WTC11 (cell line): ENCODE data around the gene TMEM88.

Experiments
- CTCF ChIP-seq: fragments of 200-600 bp; IDR thresholded peaks from 2 replicates; pipeline ENCODE4 v1.8.0; 2022; ENCODE audit warnings: antibody characterized with exemption
- JUN ChIP-seq: sonication (generic); formaldehyde crosslinking; IDR thresholded peaks from 2 replicates; pipeline ENCODE4 v1.8.0; 2023; ENCODE audit warnings: mild to moderate bottlenecking, missing genetic modification reagents
- SP1 ChIP-seq: sonication (generic); formaldehyde crosslinking; conservative IDR thresholded peaks from 2 replicates; pipeline ENCODE4 v1.8.1; 2022; ENCODE audit warnings: missing genetic modification reagents
- TCF7 ChIP-seq: sonication (generic); formaldehyde crosslinking; IDR thresholded peaks from 2 replicates; pipeline ENCODE4 v1.8.0; 2022; ENCODE audit warnings: mild to moderate bottlenecking, low read depth, missing genetic modification reagents, moderate library complexity
- TEAD4 ChIP-seq: sonication (generic); formaldehyde crosslinking; IDR thresholded peaks from 2 replicates; pipeline ENCODE4 v1.8.0; 2022; ENCODE audit warnings: mild to moderate bottlenecking, missing genetic modification reagents
- ZNF138 ChIP-seq: sonication (generic); formaldehyde crosslinking; conservative IDR thresholded peaks from 2 replicates; pipeline ENCODE4 v1.8.1; 2022; ENCODE audit warnings: mild to moderate bottlenecking, moderate library complexity, missing genetic modification reagents
- TF ChIP-seq, protein P1 (sequence below): sonication (generic); formaldehyde crosslinking; IDR thresholded peaks from 2 replicates; pipeline ENCODE4 v1.8.0; 2023; ENCODE audit warnings: missing genetic modification reagents

DNA sequence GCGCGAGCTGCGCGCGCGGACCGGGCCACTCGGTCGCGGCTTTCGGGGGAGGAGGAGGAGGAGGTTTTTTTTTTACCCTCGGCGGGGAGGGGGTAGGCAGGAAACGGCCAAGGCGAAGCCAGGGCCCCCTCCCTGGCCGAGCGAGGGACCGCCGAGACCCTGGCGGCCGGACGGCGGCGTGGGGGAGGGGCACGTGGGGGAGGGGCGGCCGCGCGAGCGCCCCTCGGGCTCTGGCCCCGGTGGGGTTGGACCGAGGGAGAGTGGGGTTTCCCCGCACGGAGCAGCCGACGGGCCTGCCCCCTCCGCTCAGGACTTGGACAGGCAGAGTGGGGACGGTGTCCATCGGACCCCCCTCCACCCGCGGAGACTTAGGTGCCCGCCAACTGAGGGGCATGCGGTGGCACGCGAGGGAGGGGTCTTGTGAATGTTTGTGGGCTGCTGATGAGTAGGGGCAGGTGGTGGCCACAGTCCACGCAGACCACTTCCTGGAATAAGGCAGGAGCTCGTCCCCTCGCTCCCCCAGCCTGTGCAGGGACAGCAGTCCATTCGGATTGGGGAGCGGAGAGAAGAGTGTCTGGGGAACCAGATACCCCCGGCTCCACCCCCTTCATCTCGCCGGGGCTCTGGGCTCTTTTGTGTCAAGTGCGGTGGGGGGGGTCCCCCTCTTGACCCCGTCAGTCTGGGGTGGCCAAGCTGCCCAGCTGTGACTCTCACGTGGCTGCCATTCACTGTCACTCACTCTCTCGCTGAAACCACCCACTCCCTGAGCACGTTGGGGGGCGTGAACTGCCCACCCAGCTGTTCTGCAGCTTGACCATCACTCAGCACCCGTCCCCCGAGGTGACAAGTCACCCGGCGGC lies 30.7 kb downstream of the TMEM88 start:
- no peak for TF ChIP-seq CTCF
- TF ChIP-seq ZNF138 (CRISPR knock-in tag) = no peak
- TF ChIP-seq, protein P1, sequence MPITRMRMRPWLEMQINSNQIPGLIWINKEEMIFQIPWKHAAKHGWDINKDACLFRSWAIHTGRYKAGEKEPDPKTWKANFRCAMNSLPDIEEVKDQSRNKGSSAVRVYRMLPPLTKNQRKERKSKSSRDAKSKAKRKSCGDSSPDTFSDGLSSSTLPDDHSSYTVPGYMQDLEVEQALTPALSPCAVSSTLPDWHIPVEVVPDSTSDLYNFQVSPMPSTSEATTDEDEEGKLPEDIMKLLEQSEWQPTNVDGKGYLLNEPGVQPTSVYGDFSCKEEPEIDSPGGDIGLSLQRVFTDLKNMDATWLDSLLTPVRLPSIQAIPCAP = no peak
- no peak for TF ChIP-seq JUN (CRISPR knock-in tag)
- peak; percentile 19; the same call in 1 of the 2 replicates for TF ChIP-seq SP1 (CRISPR knock-in tag)
- TF ChIP-seq TEAD4 (CRISPR knock-in tag) = no peak
- no peak; the same call in 1 of the 2 replicates for TF ChIP-seq TCF7 (CRISPR knock-in tag)
